ENCODE results near the gene RSU1.
"Not testable (repeated sequence)": the region's sequence is repeated elsewhere in the genome, so short reads cannot be mapped to it uniquely, and the experiment has no call there.

- not testable (repeated sequence) for TF ChIP-seq EZH2 (IDR thresholded peaks at IDR 0.05; ENCODE audit: insufficient read depth, poor library complexity, severe bottlenecking); EZH2phosphoT487 (IDR thresholded peaks at IDR 0.05; ENCODE audit: insufficient read depth, low read depth)
Observed at GRCh38 chr10:16827474-16827873, 10.2 kb upstream of the RSU1 start.

Measured in GM23248 (cell line).